ENCODE data around the gene RPL6. TPM values are rescaled to one million over a fixed set of nuclear protein-coding genes. Genes with fewer than 3 reads are reported as not detected.

RPL6 gene
- total and polyA plus RNA-seq, 9 of the 15 experiments (the other 6 are each of a cell fraction or from before 2014, with no cell fraction given): 1,519 to 3,103 (median 2,396) TPM

DNA sequence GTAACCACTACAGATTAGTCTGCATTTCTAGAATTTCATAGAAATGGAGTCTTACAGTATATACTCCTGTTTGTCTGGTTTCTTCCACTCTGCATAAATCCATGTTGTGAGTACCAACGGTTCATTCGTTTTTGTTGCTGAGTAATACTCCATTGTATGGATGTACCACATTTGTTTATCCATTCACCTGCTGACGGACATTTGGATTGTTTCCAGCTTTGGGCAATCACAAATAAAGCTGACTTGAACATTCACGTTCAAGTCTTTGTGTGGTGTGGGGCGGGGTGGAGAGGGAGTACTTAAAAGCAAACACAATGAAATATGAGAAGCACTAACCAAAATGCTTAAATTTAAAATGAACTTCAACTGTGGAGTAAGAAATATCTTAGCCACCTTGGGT is 34.3 kb downstream of the RPL6 start (continued):
- TF ChIP-seq, protein P1, sequence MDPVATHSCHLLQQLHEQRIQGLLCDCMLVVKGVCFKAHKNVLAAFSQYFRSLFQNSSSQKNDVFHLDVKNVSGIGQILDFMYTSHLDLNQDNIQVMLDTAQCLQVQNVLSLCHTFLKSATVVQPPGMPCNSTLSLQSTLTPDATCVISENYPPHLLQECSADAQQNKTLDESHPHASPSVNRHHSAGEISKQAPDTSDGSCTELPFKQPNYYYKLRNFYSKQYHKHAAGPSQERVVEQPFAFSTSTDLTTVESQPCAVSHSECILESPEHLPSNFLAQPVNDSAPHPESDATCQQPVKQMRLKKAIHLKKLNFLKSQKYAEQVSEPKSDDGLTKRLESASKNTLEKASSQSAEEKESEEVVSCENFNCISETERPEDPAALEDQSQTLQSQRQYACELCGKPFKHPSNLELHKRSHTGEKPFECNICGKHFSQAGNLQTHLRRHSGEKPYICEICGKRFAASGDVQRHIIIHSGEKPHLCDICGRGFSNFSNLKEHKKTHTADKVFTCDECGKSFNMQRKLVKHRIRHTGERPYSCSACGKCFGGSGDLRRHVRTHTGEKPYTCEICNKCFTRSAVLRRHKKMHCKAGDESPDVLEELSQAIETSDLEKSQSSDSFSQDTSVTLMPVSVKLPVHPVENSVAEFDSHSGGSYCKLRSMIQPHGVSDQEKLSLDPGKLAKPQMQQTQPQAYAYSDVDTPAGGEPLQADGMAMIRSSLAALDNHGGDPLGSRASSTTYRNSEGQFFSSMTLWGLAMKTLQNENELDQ (CRISPR knock-in tag; IDR thresholded peaks at IDR 0.05; ENCODE audit: borderline replicate concordance): no peak
- TF ChIP-seq TRIM28 (IDR thresholded peaks at IDR 0.05): 0 out of 2 replicates have a peak, but pooled peaks have one; percentile 65
- 0 out of 2 replicates have a peak, but pooled peaks have one; percentile 14 for TF ChIP-seq MYBL2 (IDR thresholded peaks at IDR 0.05; ENCODE audit: low read depth)
- no peak for TF ChIP-seq MYBL2 (CRISPR knock-in tag; IDR thresholded peaks at IDR 0.05; ENCODE audit: borderline replicate concordance)
- TF ChIP-seq ZNF133 (CRISPR knock-in tag; IDR thresholded peaks at IDR 0.05): no peak
- TF ChIP-seq SP2 (IDR thresholded peaks at IDR 0.05; ENCODE audit: extremely low read depth, low read depth, low read length, poor library complexity, severe bottlenecking): no peak
- no peak for TF ChIP-seq KAT8 (IDR thresholded peaks at IDR 0.05; ENCODE audit: low read depth)
- no peak for TF ChIP-seq SRF (CRISPR knock-in tag; IDR thresholded peaks at IDR 0.05)
- TF ChIP-seq CBX3 (IDR thresholded peaks at IDR 0.05; ENCODE audit: borderline replicate concordance in 1 of 2, low read length in 2 of 2): peak in 1 of 2 experiments; percentile 64; a peak in 1 of 3 replicates
- no peak for TF ChIP-seq ARNT (IDR thresholded peaks at IDR 0.05)
- TF ChIP-seq, protein P2, sequence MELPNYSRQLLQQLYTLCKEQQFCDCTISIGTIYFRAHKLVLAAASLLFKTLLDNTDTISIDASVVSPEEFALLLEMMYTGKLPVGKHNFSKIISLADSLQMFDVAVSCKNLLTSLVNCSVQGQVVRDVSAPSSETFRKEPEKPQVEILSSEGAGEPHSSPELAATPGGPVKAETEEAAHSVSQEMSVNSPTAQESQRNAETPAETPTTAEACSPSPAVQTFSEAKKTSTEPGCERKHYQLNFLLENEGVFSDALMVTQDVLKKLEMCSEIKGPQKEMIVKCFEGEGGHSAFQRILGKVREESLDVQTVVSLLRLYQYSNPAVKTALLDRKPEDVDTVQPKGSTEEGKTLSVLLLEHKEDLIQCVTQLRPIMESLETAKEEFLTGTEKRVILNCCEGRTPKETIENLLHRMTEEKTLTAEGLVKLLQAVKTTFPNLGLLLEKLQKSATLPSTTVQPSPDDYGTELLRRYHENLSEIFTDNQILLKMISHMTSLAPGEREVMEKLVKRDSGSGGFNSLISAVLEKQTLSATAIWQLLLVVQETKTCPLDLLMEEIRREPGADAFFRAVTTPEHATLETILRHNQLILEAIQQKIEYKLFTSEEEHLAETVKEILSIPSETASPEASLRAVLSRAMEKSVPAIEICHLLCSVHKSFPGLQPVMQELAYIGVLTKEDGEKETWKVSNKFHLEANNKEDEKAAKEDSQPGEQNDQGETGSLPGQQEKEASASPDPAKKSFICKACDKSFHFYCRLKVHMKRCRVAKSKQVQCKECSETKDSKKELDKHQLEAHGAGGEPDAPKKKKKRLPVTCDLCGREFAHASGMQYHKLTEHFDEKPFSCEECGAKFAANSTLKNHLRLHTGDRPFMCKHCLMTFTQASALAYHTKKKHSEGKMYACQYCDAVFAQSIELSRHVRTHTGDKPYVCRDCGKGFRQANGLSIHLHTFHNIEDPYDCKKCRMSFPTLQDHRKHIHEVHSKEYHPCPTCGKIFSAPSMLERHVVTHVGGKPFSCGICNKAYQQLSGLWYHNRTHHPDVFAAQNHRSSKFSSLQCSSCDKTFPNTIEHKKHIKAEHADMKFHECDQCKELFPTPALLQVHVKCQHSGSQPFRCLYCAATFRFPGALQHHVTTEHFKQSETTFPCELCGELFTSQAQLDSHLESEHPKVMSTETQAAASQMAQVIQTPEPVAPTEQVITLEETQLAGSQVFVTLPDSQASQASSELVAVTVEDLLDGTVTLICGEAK (IDR thresholded peaks at IDR 0.05): no peak
- TF ChIP-seq, protein P2 (CRISPR knock-in tag; IDR thresholded peaks at IDR 0.05): no peak
- TF ChIP-seq, protein P3, sequence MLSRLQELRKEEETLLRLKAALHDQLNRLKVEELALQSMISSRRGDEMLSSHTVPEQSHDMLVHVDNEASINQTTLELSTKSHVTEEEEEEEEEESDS (CRISPR knock-in tag; IDR thresholded peaks at IDR 0.05): no peak
- TF ChIP-seq, protein P4, sequence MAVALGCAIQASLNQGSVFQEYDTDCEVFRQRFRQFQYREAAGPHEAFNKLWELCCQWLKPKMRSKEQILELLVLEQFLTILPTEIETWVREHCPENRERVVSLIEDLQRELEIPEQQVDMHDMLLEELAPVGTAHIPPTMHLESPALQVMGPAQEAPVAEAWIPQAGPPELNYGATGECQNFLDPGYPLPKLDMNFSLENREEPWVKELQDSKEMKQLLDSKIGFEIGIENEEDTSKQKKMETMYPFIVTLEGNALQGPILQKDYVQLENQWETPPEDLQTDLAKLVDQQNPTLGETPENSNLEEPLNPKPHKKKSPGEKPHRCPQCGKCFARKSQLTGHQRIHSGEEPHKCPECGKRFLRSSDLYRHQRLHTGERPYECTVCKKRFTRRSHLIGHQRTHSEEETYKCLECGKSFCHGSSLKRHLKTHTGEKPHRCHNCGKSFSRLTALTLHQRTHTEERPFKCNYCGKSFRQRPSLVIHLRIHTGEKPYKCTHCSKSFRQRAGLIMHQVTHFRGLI (CRISPR knock-in tag; IDR thresholded peaks at IDR 0.05): no peak

Data from K562 (cell line).